Adipose tissue (tissue), 3 donors: ENCODE measurements around the gene CCT8L2. TPM values are rescaled to one million over a fixed set of nuclear protein-coding genes. Genes with fewer than 3 reads are reported as not detected.
"Not testable (repeated sequence)": the region's sequence is repeated elsewhere in the genome, so short reads cannot be mapped to it uniquely, and the experiment has no call there.

Source experiments
- H3K27ac ChIP-seq: one replicate; pipeline ENCODE4 v1.5.1; 2013; ENCODE audit warnings: low read depth, low read length
- WGBS, 3 donors: extraction: QIAGEN DNeasy Blood & Tissue Kit; methylation state at CpG; one replicate each; pipeline ENCODE4 v1.1.7; 2013; 5-methylcytosine and 5-hydroxymethylcytosine counted together
- polyA plus RNA-seq, 3 donors: library from polyadenylated mRNA; stranded (reverse); fragments of 200-250 nt; gene quantifications; one replicate each; pipeline ENCODE4 v1.2.3, GENCODE V29; 2013
- donor health status: healthy with polysubstance abuse.
- donor health status: Bipolar disorder and iron deficiency.
- donor health status: healthy.

Gene CCT8L2
- polyA plus RNA-seq, 3 donors = not detected

- H3K27ac ChIP-seq = no peak overlapping the region
- WGBS, 3 donors = 90 to 97% (median 92%) methylated on average over 4 of the region's 4 CpGs
Observed at GRCh38 chr22:16562711-16563554, 29.7 kb downstream of the CCT8L2 start.

DNA sequence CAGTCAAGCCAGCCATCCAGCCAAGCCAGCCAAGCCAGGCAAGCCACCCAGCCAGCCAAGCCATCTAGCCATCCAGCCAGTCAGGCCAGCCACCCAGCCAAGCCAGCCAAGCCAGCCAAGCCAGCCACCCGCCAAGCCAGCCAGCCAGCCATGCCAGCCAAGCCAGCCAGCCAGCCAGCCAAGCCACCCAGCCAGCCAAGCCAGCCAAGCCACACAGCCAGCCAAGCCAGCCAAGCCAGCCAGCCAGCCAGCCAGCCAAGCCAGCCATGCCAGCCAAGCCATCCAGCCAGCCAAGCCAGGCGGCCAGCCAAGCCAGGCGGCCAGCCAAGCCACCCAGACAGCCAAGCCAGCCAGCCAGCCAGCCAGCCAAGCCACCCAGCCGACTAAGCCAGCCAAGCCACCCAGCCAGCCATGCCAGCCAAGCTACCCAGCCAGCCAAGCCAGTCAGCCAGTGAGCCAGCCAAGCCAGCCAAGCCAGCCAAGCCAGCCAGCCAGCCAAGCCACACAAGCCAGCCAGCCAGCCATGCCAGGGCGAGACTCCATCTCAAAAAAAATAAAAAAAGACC lies 31.4 kb downstream of the CCT8L2 start:
- not testable (repeated sequence) for H3K27ac ChIP-seq
- 77 to 92% (median 86%) methylated on average over 5 of the region's 5 CpGs for WGBS, 3 donors

DNA sequence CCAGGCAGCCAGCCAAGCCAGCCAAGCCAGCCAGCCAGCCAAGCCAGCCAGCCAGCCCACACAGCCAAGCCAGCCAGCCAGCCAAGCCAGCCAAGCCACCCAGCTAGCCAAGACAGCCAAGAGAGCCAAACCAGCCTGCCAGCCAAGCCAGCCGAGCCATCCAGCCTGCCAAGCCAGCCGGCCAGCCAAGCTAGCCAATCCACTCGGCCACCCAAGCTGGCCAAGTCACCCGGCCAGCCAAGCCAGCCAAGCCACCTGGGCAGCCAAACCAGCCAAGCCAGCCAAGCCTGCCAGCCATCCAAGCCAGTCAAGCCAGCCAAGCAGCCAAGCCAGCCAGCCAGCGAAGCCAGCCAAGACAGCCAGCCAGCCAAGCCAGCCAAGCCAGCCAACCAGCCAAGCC lies 32.0 kb downstream of the CCT8L2 start:
- H3K27ac ChIP-seq = not testable (repeated sequence)
- WGBS, 3 donors = 80 to 95% (median 92%) methylated on average over 5 of the region's 5 CpGs

DNA sequence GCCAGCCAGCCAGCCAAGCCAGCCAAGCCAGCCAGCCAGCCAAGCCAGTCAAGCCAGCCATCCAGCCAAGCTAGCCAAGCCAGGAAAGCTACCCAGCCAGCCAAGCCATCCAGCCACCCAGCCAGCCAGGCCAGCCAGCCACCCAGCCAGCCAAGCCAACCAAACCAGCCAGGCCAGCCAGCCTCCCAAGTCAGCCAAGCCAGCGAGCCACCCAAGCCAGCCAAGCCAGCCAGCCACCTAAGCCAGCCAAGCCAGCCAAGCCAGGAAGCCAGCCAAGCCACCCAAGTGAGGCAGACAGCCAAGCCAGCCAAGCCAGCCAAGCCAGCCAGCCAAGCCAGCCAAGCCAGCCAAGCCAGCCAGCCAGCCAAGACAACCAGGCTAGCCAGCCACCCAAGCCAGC lies 32.6 kb downstream of the CCT8L2 start:
- WGBS, 3 donors = 44 to 72% (median 67%) methylated on average over 1 of the region's 1 CpG
- H3K27ac ChIP-seq = not testable (repeated sequence)

GRCh38 chr22:16559056-16559955 lies 33.3 kb downstream of the CCT8L2 start:
- no peak overlapping the region for H3K27ac ChIP-seq
- 91 to 100% (median 96%) methylated on average over 3 of the region's 3 CpGs for WGBS, 3 donors

DNA sequence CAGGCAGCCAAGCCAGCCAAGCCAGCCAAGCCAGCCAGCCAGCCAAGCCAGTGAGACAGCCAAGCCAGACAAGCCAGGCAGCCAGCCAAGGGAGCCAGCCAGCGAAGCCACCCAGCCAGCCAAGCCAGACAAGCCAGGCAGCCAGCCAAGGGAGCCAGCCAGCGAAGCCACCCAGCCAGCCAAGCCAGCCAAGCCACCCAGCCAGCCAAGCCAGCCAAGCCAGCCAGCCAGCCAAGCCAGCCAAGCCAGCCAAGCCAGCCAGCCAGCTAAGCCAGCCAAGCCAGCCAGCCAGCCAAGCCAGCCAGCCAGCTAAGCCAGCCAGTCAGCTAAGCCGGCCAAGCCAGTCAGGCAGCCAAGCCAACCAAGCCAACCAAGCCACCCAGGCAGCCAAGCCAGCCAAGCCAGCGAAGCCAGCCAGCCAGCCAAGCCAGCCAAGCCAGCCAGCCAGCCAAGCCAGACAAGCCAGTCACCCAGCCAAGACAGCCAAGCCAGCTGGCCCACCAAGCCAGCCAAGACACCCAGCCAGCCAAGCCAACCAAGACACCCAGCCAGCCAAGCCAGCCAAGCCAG lies 34.1 kb downstream of the CCT8L2 start:
- WGBS, 3 donors = 69 to 91% (median 81%) methylated on average over 3 to 4 of the region's 4 CpGs
- H3K27ac ChIP-seq = not testable (repeated sequence)

- not testable (repeated sequence) for H3K27ac ChIP-seq
- WGBS, 3 donors = 77 to 87% (median 83%) methylated on average over 13 of the region's 13 CpGs
Observed at GRCh38 chr22:16557511-16557910, 35.1 kb downstream of the CCT8L2 start.

GRCh38 chr22:16555077-16555994 lies 37.3 kb downstream of the CCT8L2 start:
- WGBS, 3 donors = 77 to 85% (median 81%) methylated on average over 7 of the region's 8 CpGs
- H3K27ac ChIP-seq = not testable (repeated sequence)

DNA sequence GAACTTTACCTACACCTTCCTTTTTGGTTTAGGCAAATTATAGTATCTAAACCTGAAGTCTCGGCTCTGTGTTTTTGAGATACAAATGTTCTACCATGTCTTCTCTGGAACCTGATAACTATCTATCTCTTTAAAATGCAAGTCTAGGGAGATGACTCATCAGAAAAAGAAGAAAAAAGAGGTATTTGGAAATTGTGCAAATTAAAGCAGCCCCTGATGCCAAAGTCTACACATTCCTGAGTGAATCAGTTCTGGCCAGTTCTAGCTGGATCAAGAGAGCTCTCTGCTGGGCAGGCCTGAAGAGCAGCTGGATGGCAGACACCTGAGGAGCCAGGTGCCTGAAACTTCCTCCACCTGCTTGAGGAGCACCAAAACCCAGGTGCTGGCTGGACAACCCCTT lies 49.3 kb downstream of the CCT8L2 start:
- not testable (repeated sequence) for H3K27ac ChIP-seq
- 65 to 81% (median 75%) methylated on average over 1 of the region's 1 CpG for WGBS, 3 donors

Other genes with a start within 250 kb of the CCT8L2 start
- not detected for gene XKR3, start 232.6 kb upstream of the CCT8L2 start, polyA plus RNA-seq